WTC11 (cell line): ENCODE results near the gene ORC3. TPM values are rescaled to one million over a fixed set of nuclear protein-coding genes. Genes with fewer than 3 reads are reported as not detected.
A peak's percentile ranks its signal among the peaks of the same experiment; 100 is the strongest.

Experiments used
- ATAC-seq: fragments of 200-7000 bp; cut with Tn5 transposase; 2 replicates; pipeline ENCODE4 v1.10.0; 2021; ENCODE audit warnings: mild to moderate bottlenecking, moderate library complexity
- CTCF ChIA-PET: fragments of 300-600 bp; sonication (Branson Sonifier 250); formaldehyde crosslinking; loops from one replicate; lab custom pipeline; 2021; ENCODE audit warnings: antibody characterized with exemption; lab: Charles Lee
- POLR2A ChIA-PET: fragments of 350-600 bp; sonication (Branson Sonifier 250); formaldehyde crosslinking; loops from one replicate; lab custom pipeline; 2021; ENCODE audit warnings: antibody characterized with exemption; lab: Charles Lee
- DNase-seq: peaks from one replicate; pipeline ENCODE4 v3.0.0; 2021; ENCODE audit warnings: low spot score
- H3K27ac Mint-ChIP-seq: 2 replicates; pipeline ENCODE4 v1.8.0; 2021; ENCODE audit warnings: mixed read lengths
- H3K27me3 Mint-ChIP-seq: 2 replicates; pipeline ENCODE4 v1.8.0; 2021; ENCODE audit warnings: low read depth, mild to moderate bottlenecking, moderate library complexity, mixed read lengths
- H3K36me3 Mint-ChIP-seq: 2 replicates; pipeline ENCODE4 v1.8.0; 2021; ENCODE audit warnings: mixed read lengths
- H3K4me1 Mint-ChIP-seq: 2 replicates; pipeline ENCODE4 v1.8.0; 2022; ENCODE audit warnings: mixed read lengths
- H3K4me3 Mint-ChIP-seq: 2 replicates; pipeline ENCODE4 v1.8.0; 2021; ENCODE audit warnings: mild to moderate bottlenecking, moderate library complexity, mixed read lengths
- H3K9me3 Mint-ChIP-seq: 2 replicates; pipeline ENCODE4 v1.8.0; 2021; ENCODE audit warnings: mixed read lengths
- CREB1 ChIP-seq: sonication (generic); formaldehyde crosslinking; IDR thresholded peaks from 2 replicates; pipeline ENCODE4 v1.8.0; 2023; ENCODE audit warnings: mild to moderate bottlenecking, missing genetic modification reagents
- CREM ChIP-seq: sonication (generic); formaldehyde crosslinking; IDR thresholded peaks from 2 replicates; pipeline ENCODE4 v1.8.1; 2022; ENCODE audit warnings: mild to moderate bottlenecking, missing genetic modification reagents, moderate library complexity
- EMX1 ChIP-seq: fragments of 250-450 bp; sonication (Bioruptor Pico); IDR thresholded peaks from 2 replicates; pipeline ENCODE4 v1.8.0; 2021; ENCODE audit warnings: mild to moderate bottlenecking
- GRHL2 ChIP-seq: fragments of 250-450 bp; sonication (Bioruptor Pico); IDR thresholded peaks from 2 replicates; pipeline ENCODE4 v1.8.0; 2022; ENCODE audit warnings: mild to moderate bottlenecking, moderate library complexity; ENCODE audit not compliant: insufficient replicate concordance, severe bottlenecking
- GTF2I ChIP-seq: fragments of 250-450 bp; sonication (Bioruptor Pico); conservative IDR thresholded peaks from 2 replicates; pipeline ENCODE4 v1.4.0; 2021; ENCODE audit warnings: mild to moderate bottlenecking
- KAT7 ChIP-seq: sonication (generic); formaldehyde crosslinking; IDR thresholded peaks from 2 replicates; pipeline ENCODE4 v1.8.1; 2023; ENCODE audit warnings: missing genetic modification reagents, mild to moderate bottlenecking, borderline replicate concordance
- MYBL2 ChIP-seq: sonication (generic); formaldehyde crosslinking; IDR thresholded peaks from 2 replicates; pipeline ENCODE4 v1.8.1; 2023; ENCODE audit warnings: mild to moderate bottlenecking, moderate library complexity, missing genetic modification reagents
- NFATC4 ChIP-seq: fragments of 250-450 bp; sonication (Bioruptor Pico); IDR thresholded peaks from 2 replicates; pipeline ENCODE4 v1.9.0; 2021; ENCODE audit warnings: mild to moderate bottlenecking
- NFYB ChIP-seq: sonication (generic); formaldehyde crosslinking; conservative IDR thresholded peaks from 2 replicates; pipeline ENCODE4 v1.8.0; 2022; ENCODE audit warnings: low read depth, missing genetic modification reagents
- NR3C1 ChIP-seq: sonication (generic); formaldehyde crosslinking; conservative IDR thresholded peaks from 2 replicates; pipeline ENCODE4 v1.8.1; 2023; ENCODE audit warnings: low read depth, mild to moderate bottlenecking, missing genetic modification reagents
- PRRX2 ChIP-seq: fragments of 250-450 bp; sonication (Bioruptor Pico); IDR thresholded peaks from 2 replicates; pipeline ENCODE4 v1.8.0; 2021; ENCODE audit warnings: mild to moderate bottlenecking
- TCF7 ChIP-seq: sonication (generic); formaldehyde crosslinking; IDR thresholded peaks from 2 replicates; pipeline ENCODE4 v1.8.0; 2022; ENCODE audit warnings: mild to moderate bottlenecking, low read depth, missing genetic modification reagents, moderate library complexity
- TEAD1 ChIP-seq: sonication (generic); formaldehyde crosslinking; IDR thresholded peaks from 2 replicates; pipeline ENCODE4 v1.8.0; 2022; ENCODE audit warnings: mild to moderate bottlenecking, missing genetic modification reagents
- ZNF232 ChIP-seq: sonication (generic); formaldehyde crosslinking; IDR thresholded peaks from 2 replicates; pipeline ENCODE4 v1.8.0; 2022; ENCODE audit warnings: mild to moderate bottlenecking, missing genetic modification reagents
- ZNF263 ChIP-seq: sonication (generic); formaldehyde crosslinking; IDR thresholded peaks from 2 replicates; pipeline ENCODE4 v1.8.1; 2022; ENCODE audit warnings: low read depth, mild to moderate bottlenecking, moderate library complexity, missing genetic modification reagents
- ZNF423 ChIP-seq: fragments of 250-450 bp; sonication (Bioruptor Pico); IDR thresholded peaks from 2 replicates; pipeline ENCODE4 v2.1.2; 2022; ENCODE audit warnings: mild to moderate bottlenecking, moderate library complexity
- total RNA-seq: library from RNA; stranded (reverse); gene quantifications from 3 replicates; pipeline ENCODE4 v1.2.3, GENCODE V29; 2021
- TF ChIP-seq, protein P1 (sequence below): sonication (generic); formaldehyde crosslinking; IDR thresholded peaks from 2 replicates; pipeline ENCODE4 v1.8.1; 2022; ENCODE audit warnings: low read depth, missing genetic modification reagents, borderline replicate concordance
- TF ChIP-seq, protein P2 (sequence below): sonication (generic); formaldehyde crosslinking; IDR thresholded peaks from 2 replicates; pipeline ENCODE4 v1.8.0; 2022; ENCODE audit warnings: mild to moderate bottlenecking, missing genetic modification reagents
- TF ChIP-seq, protein P3 (sequence below): sonication (generic); formaldehyde crosslinking; IDR thresholded peaks from 2 replicates; pipeline ENCODE4 v1.8.0; 2022; ENCODE audit warnings: missing genetic modification reagents
- TF ChIP-seq, protein P4 (sequence below): sonication (generic); formaldehyde crosslinking; conservative IDR thresholded peaks from 2 replicates; pipeline ENCODE4 v1.8.1; 2023; ENCODE audit warnings: mild to moderate bottlenecking, low read depth, missing genetic modification reagents, moderate library complexity
- TF ChIP-seq, protein P5 (sequence below): fragments of 250-450 bp; sonication (Bioruptor Pico); IDR thresholded peaks from 2 replicates; pipeline ENCODE4 v2.1.2; 2022; ENCODE audit warnings: mild to moderate bottlenecking, moderate library complexity
- TF ChIP-seq, protein P6 (sequence below): fragments of 250-450 bp; sonication (Bioruptor Pico); conservative IDR thresholded peaks from 2 replicates; pipeline ENCODE4 v1.9.0; 2021; ENCODE audit warnings: mild to moderate bottlenecking
- TF ChIP-seq, protein P7 (sequence below): fragments of 250-450 bp; sonication (Bioruptor Pico); IDR thresholded peaks from 2 replicates; pipeline ENCODE4 v1.9.0; 2021; ENCODE audit warnings: mild to moderate bottlenecking
- TF ChIP-seq, protein P8 (sequence below): sonication (generic); formaldehyde crosslinking; IDR thresholded peaks from 2 replicates; pipeline ENCODE4 v1.8.1; 2023; ENCODE audit warnings: mild to moderate bottlenecking, missing genetic modification reagents, moderate library complexity
- TF ChIP-seq, protein P9 (sequence below): sonication (generic); formaldehyde crosslinking; conservative IDR thresholded peaks from 2 replicates; pipeline ENCODE4 v1.8.1; 2022; ENCODE audit warnings: mild to moderate bottlenecking, missing genetic modification reagents

ORC3 gene
- total RNA-seq, 1 experiment from 2014 or later = 50.7 TPM

DNA sequence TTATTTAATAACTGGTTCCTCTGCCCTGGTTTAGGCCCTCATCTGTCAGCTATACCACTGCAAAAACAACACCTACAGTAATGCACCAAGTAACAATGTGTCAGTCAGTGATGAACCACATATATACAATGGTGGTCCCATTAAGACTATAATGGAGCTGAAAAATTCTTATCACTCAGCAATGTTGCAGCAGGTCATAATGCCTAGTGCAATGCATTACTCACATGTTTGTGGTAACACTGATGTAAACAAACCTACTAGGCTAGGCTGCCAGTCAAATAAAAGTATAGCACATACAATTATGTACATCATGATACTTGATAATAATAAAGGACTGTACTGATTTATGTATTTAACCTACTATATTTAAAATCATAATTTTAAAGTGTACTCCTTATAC is 31.5 kb upstream of the ORC3 start (continued):
- TF ChIP-seq, protein P1, sequence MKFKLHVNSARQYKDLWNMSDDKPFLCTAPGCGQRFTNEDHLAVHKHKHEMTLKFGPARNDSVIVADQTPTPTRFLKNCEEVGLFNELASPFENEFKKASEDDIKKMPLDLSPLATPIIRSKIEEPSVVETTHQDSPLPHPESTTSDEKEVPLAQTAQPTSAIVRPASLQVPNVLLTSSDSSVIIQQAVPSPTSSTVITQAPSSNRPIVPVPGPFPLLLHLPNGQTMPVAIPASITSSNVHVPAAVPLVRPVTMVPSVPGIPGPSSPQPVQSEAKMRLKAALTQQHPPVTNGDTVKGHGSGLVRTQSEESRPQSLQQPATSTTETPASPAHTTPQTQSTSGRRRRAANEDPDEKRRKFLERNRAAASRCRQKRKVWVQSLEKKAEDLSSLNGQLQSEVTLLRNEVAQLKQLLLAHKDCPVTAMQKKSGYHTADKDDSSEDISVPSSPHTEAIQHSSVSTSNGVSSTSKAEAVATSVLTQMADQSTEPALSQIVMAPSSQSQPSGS = no peak
- TF ChIP-seq GTF2I (CRISPR knock-in tag) (no peak), ZNF263 (CRISPR knock-in tag) (no peak)
- TF ChIP-seq, protein P2, sequence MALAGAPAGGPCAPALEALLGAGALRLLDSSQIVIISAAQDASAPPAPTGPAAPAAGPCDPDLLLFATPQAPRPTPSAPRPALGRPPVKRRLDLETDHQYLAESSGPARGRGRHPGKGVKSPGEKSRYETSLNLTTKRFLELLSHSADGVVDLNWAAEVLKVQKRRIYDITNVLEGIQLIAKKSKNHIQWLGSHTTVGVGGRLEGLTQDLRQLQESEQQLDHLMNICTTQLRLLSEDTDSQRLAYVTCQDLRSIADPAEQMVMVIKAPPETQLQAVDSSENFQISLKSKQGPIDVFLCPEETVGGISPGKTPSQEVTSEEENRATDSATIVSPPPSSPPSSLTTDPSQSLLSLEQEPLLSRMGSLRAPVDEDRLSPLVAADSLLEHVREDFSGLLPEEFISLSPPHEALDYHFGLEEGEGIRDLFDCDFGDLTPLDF (CRISPR knock-in tag) = no peak
- TF ChIP-seq, protein P3, sequence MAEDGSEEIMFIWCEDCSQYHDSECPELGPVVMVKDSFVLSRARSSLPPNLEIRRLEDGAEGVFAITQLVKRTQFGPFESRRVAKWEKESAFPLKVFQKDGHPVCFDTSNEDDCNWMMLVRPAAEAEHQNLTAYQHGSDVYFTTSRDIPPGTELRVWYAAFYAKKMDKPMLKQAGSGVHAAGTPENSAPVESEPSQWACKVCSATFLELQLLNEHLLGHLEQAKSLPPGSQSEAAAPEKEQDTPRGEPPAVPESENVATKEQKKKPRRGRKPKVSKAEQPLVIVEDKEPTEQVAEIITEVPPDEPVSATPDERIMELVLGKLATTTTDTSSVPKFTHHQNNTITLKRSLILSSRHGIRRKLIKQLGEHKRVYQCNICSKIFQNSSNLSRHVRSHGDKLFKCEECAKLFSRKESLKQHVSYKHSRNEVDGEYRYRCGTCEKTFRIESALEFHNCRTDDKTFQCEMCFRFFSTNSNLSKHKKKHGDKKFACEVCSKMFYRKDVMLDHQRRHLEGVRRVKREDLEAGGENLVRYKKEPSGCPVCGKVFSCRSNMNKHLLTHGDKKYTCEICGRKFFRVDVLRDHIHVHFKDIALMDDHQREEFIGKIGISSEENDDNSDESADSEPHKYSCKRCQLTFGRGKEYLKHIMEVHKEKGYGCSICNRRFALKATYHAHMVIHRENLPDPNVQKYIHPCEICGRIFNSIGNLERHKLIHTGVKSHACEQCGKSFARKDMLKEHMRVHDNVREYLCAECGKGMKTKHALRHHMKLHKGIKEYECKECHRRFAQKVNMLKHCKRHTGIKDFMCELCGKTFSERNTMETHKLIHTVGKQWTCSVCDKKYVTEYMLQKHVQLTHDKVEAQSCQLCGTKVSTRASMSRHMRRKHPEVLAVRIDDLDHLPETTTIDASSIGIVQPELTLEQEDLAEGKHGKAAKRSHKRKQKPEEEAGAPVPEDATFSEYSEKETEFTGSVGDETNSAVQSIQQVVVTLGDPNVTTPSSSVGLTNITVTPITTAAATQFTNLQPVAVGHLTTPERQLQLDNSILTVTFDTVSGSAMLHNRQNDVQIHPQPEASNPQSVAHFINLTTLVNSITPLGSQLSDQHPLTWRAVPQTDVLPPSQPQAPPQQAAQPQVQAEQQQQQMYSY = no peak
- TF ChIP-seq, protein P4, sequence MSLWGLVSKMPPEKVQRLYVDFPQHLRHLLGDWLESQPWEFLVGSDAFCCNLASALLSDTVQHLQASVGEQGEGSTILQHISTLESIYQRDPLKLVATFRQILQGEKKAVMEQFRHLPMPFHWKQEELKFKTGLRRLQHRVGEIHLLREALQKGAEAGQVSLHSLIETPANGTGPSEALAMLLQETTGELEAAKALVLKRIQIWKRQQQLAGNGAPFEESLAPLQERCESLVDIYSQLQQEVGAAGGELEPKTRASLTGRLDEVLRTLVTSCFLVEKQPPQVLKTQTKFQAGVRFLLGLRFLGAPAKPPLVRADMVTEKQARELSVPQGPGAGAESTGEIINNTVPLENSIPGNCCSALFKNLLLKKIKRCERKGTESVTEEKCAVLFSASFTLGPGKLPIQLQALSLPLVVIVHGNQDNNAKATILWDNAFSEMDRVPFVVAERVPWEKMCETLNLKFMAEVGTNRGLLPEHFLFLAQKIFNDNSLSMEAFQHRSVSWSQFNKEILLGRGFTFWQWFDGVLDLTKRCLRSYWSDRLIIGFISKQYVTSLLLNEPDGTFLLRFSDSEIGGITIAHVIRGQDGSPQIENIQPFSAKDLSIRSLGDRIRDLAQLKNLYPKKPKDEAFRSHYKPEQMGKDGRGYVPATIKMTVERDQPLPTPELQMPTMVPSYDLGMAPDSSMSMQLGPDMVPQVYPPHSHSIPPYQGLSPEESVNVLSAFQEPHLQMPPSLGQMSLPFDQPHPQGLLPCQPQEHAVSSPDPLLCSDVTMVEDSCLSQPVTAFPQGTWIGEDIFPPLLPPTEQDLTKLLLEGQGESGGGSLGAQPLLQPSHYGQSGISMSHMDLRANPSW (CRISPR knock-in tag) = no peak

DNA sequence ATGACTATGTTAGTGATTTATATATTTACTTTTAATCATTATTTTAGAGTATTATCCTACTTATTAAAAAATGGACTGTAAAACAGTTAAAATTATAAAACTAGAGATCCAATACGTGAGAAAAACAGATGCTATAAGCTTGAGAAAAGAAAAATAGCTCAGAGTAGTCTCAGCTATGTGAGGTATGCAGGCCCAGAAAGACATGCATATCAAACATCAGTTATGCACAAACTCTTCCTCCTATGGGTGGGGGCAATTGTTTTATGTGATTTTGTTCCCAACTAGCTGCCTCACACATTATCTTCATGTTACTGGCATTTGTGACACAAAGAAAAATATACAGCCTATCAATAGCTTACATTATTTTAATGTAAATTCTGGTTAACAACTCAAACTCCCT is 28.9 kb upstream of the ORC3 start:
- peak overlapping the region; percentile 41; the same call in 1 of the 2 replicates for H3K27ac Mint-ChIP-seq
- no peak overlapping the region for H3K4me3 Mint-ChIP-seq
- POLR2A ChIA-PET = no interaction called here

DNA sequence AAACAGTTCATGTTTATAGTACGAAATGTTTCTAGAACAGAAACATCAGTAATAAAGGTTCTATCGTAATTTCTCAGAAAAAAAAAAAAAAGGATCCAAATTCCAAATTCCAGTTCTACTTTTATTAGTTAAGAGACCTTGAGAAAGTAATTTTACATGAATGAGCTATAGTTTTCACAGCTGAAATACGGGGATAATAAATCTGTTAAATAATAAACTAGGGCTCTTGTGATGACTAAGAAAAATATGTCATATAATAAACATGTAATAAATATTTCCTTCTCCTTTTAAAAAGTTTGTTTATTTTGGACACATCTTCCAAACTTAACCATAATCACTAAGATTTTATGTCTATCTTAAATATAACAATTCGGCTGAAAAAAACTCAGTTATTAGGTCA is 17.9 kb upstream of the ORC3 start:
- DNase-seq = no peak
- no peak for ATAC-seq
- POLR2A ChIA-PET = no interaction called here
- no peaks in the 10 kb centered on the region for H3K27me3 Mint-ChIP-seq
- no peaks in the 10 kb centered on the region for H3K9me3 Mint-ChIP-seq
- no peak overlapping the region for H3K4me3 Mint-ChIP-seq
- peaks cover 36% of the 10 kb centered on the region for H3K4me1 Mint-ChIP-seq
- H3K36me3 Mint-ChIP-seq = no peaks in the 10 kb centered on the region; the same call in none of the 2 replicates
- H3K27ac Mint-ChIP-seq = no peak overlapping the region
- CTCF ChIA-PET = no interaction called here
- TF ChIP-seq, protein P5, sequence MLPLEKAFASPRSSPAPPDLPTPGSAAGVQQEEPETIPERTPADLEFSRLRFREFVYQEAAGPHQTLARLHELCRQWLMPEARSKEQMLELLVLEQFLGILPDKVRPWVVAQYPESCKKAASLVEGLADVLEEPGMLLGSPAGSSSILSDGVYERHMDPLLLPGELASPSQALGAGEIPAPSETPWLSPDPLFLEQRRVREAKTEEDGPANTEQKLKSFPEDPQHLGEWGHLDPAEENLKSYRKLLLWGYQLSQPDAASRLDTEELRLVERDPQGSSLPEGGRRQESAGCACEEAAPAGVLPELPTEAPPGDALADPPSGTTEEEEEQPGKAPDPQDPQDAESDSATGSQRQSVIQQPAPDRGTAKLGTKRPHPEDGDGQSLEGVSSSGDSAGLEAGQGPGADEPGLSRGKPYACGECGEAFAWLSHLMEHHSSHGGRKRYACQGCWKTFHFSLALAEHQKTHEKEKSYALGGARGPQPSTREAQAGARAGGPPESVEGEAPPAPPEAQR (CRISPR knock-in tag) = no peak
- TF ChIP-seq CREM (CRISPR knock-in tag) (no peak), GRHL2 (CRISPR knock-in tag) (no peak), NR3C1 (no peak), EMX1 (CRISPR knock-in tag) (no peak)
- TF ChIP-seq, protein P6, sequence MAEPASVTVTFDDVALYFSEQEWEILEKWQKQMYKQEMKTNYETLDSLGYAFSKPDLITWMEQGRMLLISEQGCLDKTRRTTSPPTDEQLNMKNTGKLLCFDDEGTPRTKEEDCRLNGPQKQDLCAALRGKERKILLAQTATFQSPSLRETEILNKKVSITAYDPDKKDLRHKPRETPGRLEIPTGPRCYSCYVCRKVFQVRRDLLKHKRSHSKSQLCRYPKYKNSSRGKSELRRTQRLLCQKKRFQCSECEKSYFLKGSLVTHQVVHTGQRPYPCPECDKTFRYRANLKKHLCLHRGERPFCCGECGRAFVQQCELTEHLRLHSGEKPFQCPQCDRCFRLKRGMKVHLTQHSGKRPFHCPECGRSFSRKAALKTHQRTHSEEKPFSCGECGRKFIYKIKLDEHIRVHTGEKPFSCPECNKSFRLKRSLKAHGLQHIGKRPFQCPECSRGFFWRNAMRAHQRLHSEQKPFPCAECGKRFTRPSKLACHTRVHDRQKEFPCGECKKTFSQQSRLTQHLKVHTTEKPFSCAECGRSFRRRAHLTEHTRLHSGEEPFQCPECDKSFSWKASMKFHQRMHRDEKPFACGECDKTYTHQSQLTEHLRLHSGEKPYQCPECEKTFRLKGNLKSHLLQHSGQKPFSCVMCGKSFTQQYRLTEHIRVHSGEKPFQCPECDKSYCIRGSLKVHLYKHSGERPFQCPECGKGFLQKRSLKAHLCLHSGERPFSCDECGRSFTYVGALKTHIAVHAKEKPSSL (CRISPR knock-in tag) = no peak

More for the DNA sequence above, 28.9 kb upstream of the ORC3 start:
- no peak for TF ChIP-seq MYBL2 (CRISPR knock-in tag)
- TF ChIP-seq, protein P7, sequence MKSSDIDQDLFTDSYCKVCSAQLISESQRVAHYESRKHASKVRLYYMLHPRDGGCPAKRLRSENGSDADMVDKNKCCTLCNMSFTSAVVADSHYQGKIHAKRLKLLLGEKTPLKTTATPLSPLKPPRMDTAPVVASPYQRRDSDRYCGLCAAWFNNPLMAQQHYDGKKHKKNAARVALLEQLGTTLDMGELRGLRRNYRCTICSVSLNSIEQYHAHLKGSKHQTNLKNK = no peak
- TF ChIP-seq KAT7 (CRISPR knock-in tag) = no peak
- TF ChIP-seq ZNF232 (CRISPR knock-in tag) = no peak
- TF ChIP-seq ZNF423 (CRISPR knock-in tag) = no peak
- TF ChIP-seq TCF7 (CRISPR knock-in tag) = no peak
- TF ChIP-seq PRRX2 = no peak
- no peak for TF ChIP-seq NFATC4 (CRISPR knock-in tag)
- no peak for TF ChIP-seq ZNF263 (CRISPR knock-in tag)
- TF ChIP-seq, protein P8, sequence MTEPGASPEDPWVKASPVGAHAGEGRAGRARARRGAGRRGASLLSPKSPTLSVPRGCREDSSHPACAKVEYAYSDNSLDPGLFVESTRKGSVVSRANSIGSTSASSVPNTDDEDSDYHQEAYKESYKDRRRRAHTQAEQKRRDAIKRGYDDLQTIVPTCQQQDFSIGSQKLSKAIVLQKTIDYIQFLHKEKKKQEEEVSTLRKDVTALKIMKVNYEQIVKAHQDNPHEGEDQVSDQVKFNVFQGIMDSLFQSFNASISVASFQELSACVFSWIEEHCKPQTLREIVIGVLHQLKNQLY = no peak
- no peak for TF ChIP-seq CREB1 (CRISPR knock-in tag)
- TF ChIP-seq, protein P9, sequence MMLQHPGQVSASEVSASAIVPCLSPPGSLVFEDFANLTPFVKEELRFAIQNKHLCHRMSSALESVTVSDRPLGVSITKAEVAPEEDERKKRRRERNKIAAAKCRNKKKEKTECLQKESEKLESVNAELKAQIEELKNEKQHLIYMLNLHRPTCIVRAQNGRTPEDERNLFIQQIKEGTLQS = no peak
- no peak for TF ChIP-seq TEAD1 (CRISPR knock-in tag)
- TF ChIP-seq NFYB (CRISPR knock-in tag) = no peak
- H3K36me3 Mint-ChIP-seq = peaks cover 26% of the 10 kb centered on the region
- no peaks in the 10 kb centered on the region for H3K9me3 Mint-ChIP-seq
- CTCF ChIA-PET = no interaction called here
- DNase-seq (no peak), ATAC-seq (peak; percentile 32; the same call in 1 of the 2 replicates)
- peaks cover 5% of the 10 kb centered on the region for H3K4me1 Mint-ChIP-seq
- no peaks in the 10 kb centered on the region for H3K27me3 Mint-ChIP-seq
